B cell (primary cell): ENCODE data around the gene CADM1. TPM values are rescaled to one million over a fixed set of nuclear protein-coding genes. Genes with fewer than 3 reads are reported as not detected.

Experiments used
- ATAC-seq: fragments of 200-7000 bp; cut with Tn5 transposase; one replicate; pipeline ENCODE4 v1.10.0; 2021; ENCODE audit warnings: low read depth, mild to moderate bottlenecking, moderate number of reproducible peaks, moderate library complexity
- CTCF ChIA-PET: fragments of 350-600 bp; sonication (Branson Sonifier 250); formaldehyde crosslinking; loops from one replicate; lab custom pipeline; 2021; ENCODE audit warnings: antibody characterized with exemption, inconsistent platforms; lab: Charles Lee
- POLR2A ChIA-PET: fragments of 350-600 bp; sonication (Branson Sonifier 250); formaldehyde crosslinking; loops from one replicate; lab custom pipeline; 2021; ENCODE audit warnings: antibody characterized with exemption; lab: Charles Lee
- DNase-seq: peaks from one replicate; pipeline ENCODE4 v3.0.0; 2013
- H2AFZ ChIP-seq: 2 replicates; pipeline ENCODE4 v1.6.1; 2012; ENCODE audit warnings: mild to moderate bottlenecking, low read depth, low read length; ENCODE audit not compliant: insufficient read depth, poor library complexity, severe bottlenecking
- H3K27ac ChIP-seq, 2 donors: 1 replicate in 1 of 2; 2 replicates in 1 of 2; pipeline ENCODE4 v1.5.1; 2012 to 2013; ENCODE audit warnings: low read length in 2 of 2, mild to moderate bottlenecking in 2 of 2, moderate library complexity in 1 of 2
- H3K27me3 ChIP-seq, 4 experiments: fragments of 200-600 bp in 1 of 4; sonication (generic) in 1 of 4; replicated peaks in 1 of 4; 1 replicate in 2 of 4; 2 replicates in 2 of 4; pipeline versions ENCODE4 v1.6.1 to v1.7.0; 2013 to 2016; ENCODE audit warnings: low read length in 3 of 4, mild to moderate bottlenecking in 2 of 4, mixed read lengths in 1 of 4, moderate library complexity in 1 of 4; ENCODE audit not compliant: insufficient read depth in 4 of 4, control insufficient read depth in 3 of 4; ENCODE audit errors: control extremely low read depth in 1 of 4
- H3K36me3 ChIP-seq, 2 experiments: replicated peaks in 1 of 2; 1 replicate in 1 of 2; 2 replicates in 1 of 2; pipeline versions ENCODE4 v1.6.1 to v1.7.1; 2013; ENCODE audit warnings: low read length in 1 of 2; ENCODE audit not compliant: insufficient read depth in 2 of 2, control insufficient read depth in 1 of 2; ENCODE audit errors: control extremely low read depth in 1 of 2, extremely low read depth in 1 of 2
- H3K4me1 ChIP-seq, 2 donors: fragments of 200-600 bp in 1 of 2; sonication (generic) in 1 of 2; 1 replicate in 1 of 2; 2 replicates in 1 of 2; pipeline versions ENCODE4 v1.5.1 to v1.6.1; 2013 to 2017; ENCODE audit warnings: low read length in 2 of 2; ENCODE audit not compliant: control insufficient read depth in 2 of 2, insufficient read depth in 2 of 2
- H3K4me2 ChIP-seq: replicated peaks from 2 replicates; pipeline ENCODE3; 2012; ENCODE audit warnings: mild to moderate bottlenecking, low read depth, low read length; ENCODE audit not compliant: poor library complexity, severe bottlenecking
- H3K4me3 ChIP-seq, 5 experiments: fragments of 200-600 bp in 1 of 5; sonication (generic) in 1 of 5; 1 replicate in 3 of 5; 2 replicates in 2 of 5; pipeline versions ENCODE4 v1.5.1 to v1.7.0; 2011 to 2016; ENCODE audit warnings: low read length in 4 of 5, mild to moderate bottlenecking in 4 of 5, low read depth in 2 of 5, control low read depth in 1 of 5, moderate library complexity in 1 of 5; ENCODE audit not compliant: insufficient read depth in 1 of 5; ENCODE audit errors: control extremely low read depth in 1 of 5, extremely low read depth in 1 of 5
- H3K79me2 ChIP-seq: fragments of 200-600 bp; sonication (generic); one replicate; pipeline ENCODE4 v1.6.0; 2016; ENCODE audit warnings: low read length; ENCODE audit not compliant: control insufficient read depth, insufficient read depth
- H3K9ac ChIP-seq: fragments of 200-600 bp; sonication (generic); 2 replicates; pipeline ENCODE4 v1.6.1; 2017; ENCODE audit warnings: mild to moderate bottlenecking, low read length, moderate library complexity
- H3K9me3 ChIP-seq, 3 donors: one replicate each; pipeline versions ENCODE4 v1.6.1 to v1.7.1; 2013; ENCODE audit warnings: low read length in 2 of 3; ENCODE audit not compliant: control insufficient read depth in 2 of 3, insufficient read depth in 1 of 3; ENCODE audit errors: control extremely low read depth in 1 of 3
- H4K20me1 ChIP-seq: 2 replicates; pipeline ENCODE4 v1.6.0; 2012; ENCODE audit warnings: mild to moderate bottlenecking, low read length; ENCODE audit not compliant: insufficient read depth, control insufficient read depth, poor library complexity, severe bottlenecking
- H3K27ac Mint-ChIP-seq: one replicate; pipeline ENCODE4 v1.8.0; 2021; ENCODE audit warnings: mixed read lengths
- H3K27me3 Mint-ChIP-seq: one replicate; pipeline ENCODE4 v1.8.0; 2021; ENCODE audit warnings: mixed read lengths
- H3K4me1 Mint-ChIP-seq: one replicate; pipeline ENCODE4 v1.8.0; 2021; ENCODE audit warnings: mixed read lengths
- H3K4me3 Mint-ChIP-seq: one replicate; pipeline ENCODE4 v1.8.0; 2021; ENCODE audit warnings: mixed read lengths
- H3K9me3 Mint-ChIP-seq: one replicate; pipeline ENCODE4 v1.8.0; 2022; ENCODE audit warnings: mixed read lengths; ENCODE audit not compliant: insufficient read depth
- CTCF ChIP-seq: fragments of 200-600 bp; IDR thresholded peaks from one replicate; pipeline ENCODE4 v1.8.0; 2022; ENCODE audit warnings: antibody characterized with exemption, mild to moderate bottlenecking
- EZH2 ChIP-seq: IDR thresholded peaks from 2 replicates; pipeline ENCODE4 v1.6.1; 2012; ENCODE audit warnings: borderline replicate concordance, low read depth, mild to moderate bottlenecking, moderate library complexity, low read length; ENCODE audit not compliant: insufficient read depth, poor library complexity, severe bottlenecking
- WGBS: methylation state at CpG from one replicate; pipeline ENCODE4 v1.1.5; 2013; ENCODE audit warnings: missing lambda C conversion rate; ENCODE audit not compliant: insufficient coverage; 5-methylcytosine and 5-hydroxymethylcytosine counted together
- intact Hi-C: fragments of 100-400 bp; cut with micrococcal nuclease; formaldehyde crosslinking; loops from one replicate; pipeline ENCODE4 v1.10.0; 2022
- polyA plus RNA-seq: library from polyadenylated mRNA; depleted of rRNA; stranded (reverse); fragments of >200 nt; gene quantifications from 2 replicates; pipeline ENCODE4 v1.2.3, GENCODE V29; 2012
- total RNA-seq, 2 donors: library from RNA; stranded (reverse); fragments of 120-200 nt in 1 of 2; gene quantifications; 1 replicate in 1 of 2; 2 replicates in 1 of 2; pipeline versions ENCODE4 v1.2.3 to v1.2.4, GENCODE V29; 2013 to 2022

CADM1 gene
- total and polyA plus RNA-seq, 2 donors (not counting 1 experiment from before 2014, with no cell fraction given), result 0.43 to 0.49 TPM

GRCh38 chr11:115126092-115126491 is 378.1 kb downstream of the CADM1 start:
- Histone ChIP-seq H3K4me1 (no peaks in the 10 kb centered on the region), H3K9me3 (peaks cover 0 to 3% (median 0%) of the 10 kb centered on the region in 3 donors), H4K20me1 (no peaks in the 10 kb centered on the region), H3K4me3 (no peak overlapping the region), H3K9ac (no peak overlapping the region), H3K4me2 (no peak overlapping the region), H3K79me2 (no peaks in the 10 kb centered on the region), H3K27ac (no peak overlapping the region), H2AFZ (no peak overlapping the region), H3K36me3 (no peaks in the 10 kb centered on the region), H3K27me3 (peaks cover 0 to 2% (median 0%) of the 10 kb centered on the region in 4 experiments)
- Mint-ChIP-seq H3K4me1 (peaks cover 3% of the 10 kb centered on the region), H3K9me3 (no peaks in the 10 kb centered on the region), H3K27me3 (no peaks in the 10 kb centered on the region), H3K4me3 (no peak overlapping the region), H3K27ac (no peak overlapping the region)
- ATAC-seq (no peak), DNase-seq (no peak)
- TF ChIP-seq EZH2 (no peak), CTCF (no peak)
- ChIA-PET POLR2A (no interaction called here), CTCF (no interaction called here)
- WGBS, result 100% methylated on average over 1 of the region's 2 CpGs
- intact Hi-C loops, result no loop called here

- Mint-ChIP-seq H3K9me3 (no peaks in the 10 kb centered on the region), H3K4me1 (peaks cover 3% of the 10 kb centered on the region), H3K4me3 (no peak overlapping the region), H3K27ac (no peak overlapping the region), H3K27me3 (peaks cover under 1% of the 10 kb centered on the region)
- Histone ChIP-seq H3K27ac (no peak overlapping the region), H3K79me2 (no peaks in the 10 kb centered on the region), H3K4me3 (no peak overlapping the region), H3K27me3 (peaks cover 0 to 2% (median 0%) of the 10 kb centered on the region in 4 experiments), H3K9ac (no peak overlapping the region), H3K9me3 (peaks cover 0 to 3% (median 0%) of the 10 kb centered on the region in 3 donors), H2AFZ (no peak overlapping the region), H3K4me2 (no peak overlapping the region), H4K20me1 (no peaks in the 10 kb centered on the region), H3K4me1 (no peaks in the 10 kb centered on the region), H3K36me3 (no peaks in the 10 kb centered on the region)
- WGBS, result 33% methylated on average over 1 of the region's 4 CpGs
- no peak for TF ChIP-seq CTCF
- DNase-seq (no peak), ATAC-seq (no peak)
- intact Hi-C loops, result no loop called here
- ChIA-PET CTCF (no interaction called here), POLR2A (no interaction called here)
These were observed 379.4 kb downstream of the CADM1 start for GRCh38 chr11:115124786-115125185.
